H1 (cell line): ENCODE measurements around the gene RHBG. TPM values are rescaled to one million over a fixed set of nuclear protein-coding genes. Genes with fewer than 3 reads are reported as not detected.

Experiments used
- CTCF ChIA-PET: fragments of 300-600 bp; sonication (Branson Sonifier 250); formaldehyde crosslinking; loops from one replicate; lab custom pipeline; 2021; ENCODE audit not compliant: partially characterized antibody; lab: Charles Lee
- POLR2A ChIA-PET: fragments of 300-600 bp; sonication (Branson Sonifier 250); formaldehyde crosslinking; loops from one replicate; lab custom pipeline; 2021; ENCODE audit warnings: inconsistent platforms; ENCODE audit not compliant: partially characterized antibody; lab: Charles Lee
- DNase-seq, 2 experiments: peaks; one replicate each; pipeline versions ENCODE4 v3.0.0 to v3.0.0-alpha.2; 2010 to 2022; ENCODE audit warnings: low spot score in 2 of 2, low read depth in 1 of 2, mixed read lengths in 1 of 2
- FAIRE-seq: peaks from 2 replicates; lab custom pipeline; 2011; peaks lifted over from hg19 to GRCh38; lab: Jason Lieb, UNC
- H2AFZ ChIP-seq: 2 replicates; pipeline ENCODE4 v1.8.1; 2012; ENCODE audit warnings: low read length, inconsistent platforms
- H2AK5ac ChIP-seq: 2 replicates; pipeline ENCODE4 v1.6.1; 2013; ENCODE audit warnings: low read depth, low read length
- H2BK120ac ChIP-seq: replicated peaks from 2 replicates; pipeline ENCODE3; 2013; ENCODE audit warnings: low read depth, low read length, inconsistent platforms
- H2BK12ac ChIP-seq: 2 replicates; pipeline ENCODE4 v1.6.1; 2013; ENCODE audit warnings: low read depth, low read length
- H2BK15ac ChIP-seq: 2 replicates; pipeline ENCODE4 v1.6.1; 2013; ENCODE audit warnings: low read length
- H2BK20ac ChIP-seq: 2 replicates; pipeline ENCODE4 v1.6.1; 2013; ENCODE audit warnings: low read length
- H2BK5ac ChIP-seq: 2 replicates; pipeline ENCODE4 v1.6.1; 2013; ENCODE audit warnings: low read depth, low read length
- H3K14ac ChIP-seq: 2 replicates; pipeline ENCODE4 v1.6.1; 2013; ENCODE audit warnings: inconsistent platforms; ENCODE audit not compliant: insufficient read length
- H3K18ac ChIP-seq: 2 replicates; pipeline ENCODE4 v1.6.1; 2013; ENCODE audit warnings: low read length; ENCODE audit errors: extremely low read depth
- H3K23ac ChIP-seq: 2 replicates; pipeline ENCODE4 v1.6.1; 2013; ENCODE audit warnings: inconsistent platforms; ENCODE audit not compliant: insufficient read length
- H3K23me2 ChIP-seq: 2 replicates; pipeline ENCODE4 v1.6.1; 2013; ENCODE audit warnings: low read depth, low read length
- H3K27ac ChIP-seq: 2 replicates; pipeline ENCODE4 v1.6.1; 2011; ENCODE audit warnings: low read depth, low read length, inconsistent platforms
- H3K27me3 ChIP-seq, 4 experiments: replicated peaks in 1 of 4; 1 replicate in 1 of 4; 2 replicates in 3 of 4; pipeline versions ENCODE4 v1.6.1 to v1.8.1; 2011 to 2013; ENCODE audit warnings: low read length in 3 of 4, mild to moderate bottlenecking in 3 of 4, inconsistent platforms in 2 of 4, mixed read lengths in 2 of 4, moderate library complexity in 1 of 4; ENCODE audit not compliant: control insufficient read depth in 3 of 4, insufficient read depth in 3 of 4; ENCODE audit errors: extremely low read depth in 1 of 4
- H3K36me3 ChIP-seq, 4 experiments: 2 replicates each; pipeline versions ENCODE4 v1.6.1 to v1.8.1; 2011 to 2013; ENCODE audit warnings: mild to moderate bottlenecking in 4 of 4, low read length in 3 of 4, moderate library complexity in 2 of 4, control low read depth in 1 of 4, inconsistent platforms in 1 of 4; ENCODE audit not compliant: insufficient read depth in 4 of 4, control insufficient read depth in 2 of 4
- H3K4ac ChIP-seq: replicated peaks from 2 replicates; pipeline ENCODE3; 2013; ENCODE audit warnings: low read length, low read depth, mixed read lengths, inconsistent platforms; ENCODE audit not compliant: insufficient read length
- H3K4me1 ChIP-seq, 4 experiments: replicated peaks in 1 of 4; 1 replicate in 1 of 4; 2 replicates in 3 of 4; pipeline versions ENCODE4 v1.6.1 to v1.8.1; 2011 to 2013; ENCODE audit warnings: low read length in 3 of 4, inconsistent platforms in 2 of 4, mixed read lengths in 1 of 4; ENCODE audit not compliant: insufficient read depth in 4 of 4, control insufficient read depth in 3 of 4
- H3K4me2 ChIP-seq, 2 experiments: 2 replicates each; pipeline versions ENCODE4 v1.6.1 to v1.8.1; 2011 to 2013; ENCODE audit warnings: low read depth in 2 of 2, low read length in 2 of 2, control low read depth in 1 of 2, inconsistent platforms in 1 of 2, mild to moderate bottlenecking in 1 of 2; ENCODE audit not compliant: insufficient read depth in 1 of 2
- H3K4me3 ChIP-seq, 4 experiments: fragments of 200-600, 300-600 bp in 1 of 4; sonication (generic), shearing (Covaris generic), sonication (Bioruptor Twin) in 1 of 4; 2 replicates each; pipeline versions ENCODE4 v1.5.1 to v1.8.1; 2011 to 2016; ENCODE audit warnings: low read length in 4 of 4, low read depth in 3 of 4, control low read depth in 2 of 4, inconsistent platforms in 2 of 4, mild to moderate bottlenecking in 2 of 4, mixed read lengths in 1 of 4, moderate library complexity in 1 of 4; ENCODE audit not compliant: insufficient read depth in 2 of 4; ENCODE audit errors: extremely low read depth in 1 of 4
- H3K56ac ChIP-seq: replicated peaks from 2 replicates; pipeline ENCODE3; 2013; ENCODE audit warnings: low read depth, mild to moderate bottlenecking, mixed read lengths, low read length, inconsistent platforms; ENCODE audit not compliant: insufficient read length
- H3K79me1 ChIP-seq: 2 replicates; pipeline ENCODE4 v1.6.1; 2013; ENCODE audit warnings: low read depth, low read length, control low read depth
- H3K79me2 ChIP-seq, 2 experiments: 2 replicates each; pipeline versions ENCODE4 v1.6.1 to v1.8.1; 2012 to 2013; ENCODE audit warnings: low read length in 2 of 2, mild to moderate bottlenecking in 2 of 2, inconsistent platforms in 1 of 2; ENCODE audit not compliant: insufficient read depth in 2 of 2, control insufficient read depth in 1 of 2
- H3K9ac ChIP-seq, 4 experiments: replicated peaks in 1 of 4; 1 replicate in 1 of 4; 2 replicates in 3 of 4; pipeline versions ENCODE4 v1.6.1 to v1.8.1; 2011 to 2013; ENCODE audit warnings: low read depth in 3 of 4, low read length in 3 of 4, control low read depth in 2 of 4, mild to moderate bottlenecking in 2 of 4, moderate library complexity in 2 of 4, inconsistent platforms in 1 of 4; ENCODE audit errors: extremely low read depth in 1 of 4
- H3K9me3 ChIP-seq, 2 experiments: 2 replicates each; pipeline versions ENCODE4 v1.6.1 to v1.8.1; 2012 to 2013; ENCODE audit warnings: mild to moderate bottlenecking in 2 of 2, moderate library complexity in 2 of 2, control low read depth in 1 of 2, inconsistent platforms in 1 of 2, low read depth in 1 of 2, low read length in 1 of 2, mixed read lengths in 1 of 2; ENCODE audit not compliant: insufficient read depth in 2 of 2
- H4K20me1 ChIP-seq, 2 experiments: replicated peaks in 1 of 2; 2 replicates each; pipeline versions ENCODE3 to v1.8.1; 2011 to 2013; ENCODE audit warnings: inconsistent platforms in 2 of 2, low read length in 2 of 2, mild to moderate bottlenecking in 1 of 2; ENCODE audit not compliant: insufficient read depth in 2 of 2, control insufficient read depth in 1 of 2
- H4K5ac ChIP-seq: 2 replicates; pipeline ENCODE4 v1.6.1; 2013; ENCODE audit warnings: low read length, low read depth, mixed read lengths, inconsistent platforms; ENCODE audit not compliant: insufficient read length
- H4K8ac ChIP-seq: 2 replicates; pipeline ENCODE4 v1.8.0; 2013; ENCODE audit warnings: mild to moderate bottlenecking, moderate library complexity, low read length, inconsistent platforms; ENCODE audit not compliant: insufficient read depth; ENCODE audit errors: extremely low read depth
- H4K91ac ChIP-seq: replicated peaks from 2 replicates; pipeline ENCODE3; 2013; ENCODE audit warnings: low read length, mixed read lengths, inconsistent platforms; ENCODE audit not compliant: insufficient read length
- CEBPB ChIP-seq: IDR thresholded peaks from 2 replicates; pipeline ENCODE4 v1.6.1; 2012; ENCODE audit warnings: low read depth, low read length
- E2F6 ChIP-seq: IDR thresholded peaks from 2 replicates; pipeline ENCODE4 v1.6.1; 2012; ENCODE audit warnings: inconsistent platforms
- FOSL1 ChIP-seq: IDR thresholded peaks from 2 replicates; pipeline ENCODE4 v1.6.1; 2011; ENCODE audit warnings: mild to moderate bottlenecking, low read depth, low read length, moderate library complexity; ENCODE audit not compliant: insufficient read depth
- GTF2F1 ChIP-seq: IDR thresholded peaks from 2 replicates; pipeline ENCODE4 v1.6.1; 2012; ENCODE audit warnings: low read depth, low read length, improper control_type of control experiment, borderline replicate concordance
- KDM4A ChIP-seq: IDR thresholded peaks from one replicate; pipeline ENCODE4 v1.7.1; 2012; ENCODE audit warnings: low read depth, mild to moderate bottlenecking, moderate library complexity, low read length, inconsistent platforms; ENCODE audit not compliant: severe bottlenecking
- NRF1 ChIP-seq: IDR thresholded peaks from 2 replicates; pipeline ENCODE4 v1.6.1; 2011; ENCODE audit warnings: mild to moderate bottlenecking, low read depth, low read length, improper control_type of control experiment
- POU5F1 ChIP-seq: IDR thresholded peaks from 2 replicates; pipeline ENCODE4 v1.6.1; 2011; ENCODE audit warnings: low read depth, mild to moderate bottlenecking, low read length, moderate library complexity
- SP2 ChIP-seq: IDR thresholded peaks from 2 replicates; pipeline ENCODE4 v1.6.1; 2012; ENCODE audit warnings: mild to moderate bottlenecking, low read length, inconsistent platforms
- USF2 ChIP-seq: IDR thresholded peaks from 2 replicates; pipeline ENCODE4 v1.6.1; 2011; ENCODE audit warnings: low read length, improper control_type of control experiment
- WGBS, 2 experiments: shearing (Covaris generic) in 1 of 2; methylation state at CpG; one replicate each; pipeline versions ENCODE4 v1.1.6 to v1.1.7; 2013 to 2015; ENCODE audit warnings: low lambda C conversion rate in 2 of 2, mixed read lengths in 2 of 2, inconsistent platforms in 1 of 2, low coverage in 1 of 2, missing lambda C conversion rate in 1 of 2; ENCODE audit not compliant: insufficient replicate concordance in 2 of 2, insufficient coverage in 1 of 2, insufficient read length in 1 of 2; ENCODE audit errors: extremely low coverage in 1 of 2, missing lambda C conversion rate in 1 of 2; 5-methylcytosine and 5-hydroxymethylcytosine counted together
- polyA plus RNA-seq, 7 experiments: library from polyadenylated mRNA; depleted of rRNA in 3 of 7; stranded (reverse) in 5 of 7; unstranded in 2 of 7; fragments of >200 nt in 5 of 7; fragments of 200-250 nt in 2 of 7; gene quantifications; 1 replicate in 5 of 7; 2 replicates in 1 of 7; 4 replicates in 1 of 7; pipeline versions ENCODE4 v1.2.1 to v1.2.3, GENCODE V29; 2011 to 2013; ENCODE audit warnings: missing spikeins in 2 of 7, mixed read lengths in 2 of 7
- total RNA-seq: library from RNA; stranded (reverse); fragmentation: NEBNext Ultra II Directional; extraction: Animal tissue kit (Norgen Biotek cat#: 25700); gene quantifications from 2 replicates; pipeline ENCODE4 v1.2.1, GENCODE V29; 2021

RHBG gene
- total and polyA plus RNA-seq, 2 of the 8 experiments (the other 6 are each of a cell fraction or from before 2014, with no cell fraction given), result 2.6 to 2.7 TPM

GRCh38 chr1:156388174-156389137, 19.4 kb downstream of the RHBG start:
- peak overlapping the region; percentile 27 for H3K56ac ChIP-seq
- DNase-seq, result peak in 1 of 2 experiments; percentile 74
- H4K20me1 ChIP-seq, result no peaks in the 10 kb centered on the region
- H4K5ac ChIP-seq, result no peak overlapping the region
- H4K91ac ChIP-seq, result peak overlapping the region; percentile 93
- WGBS, 2 experiments, result 13% methylated on average over 45 of the region's 73 CpGs; no CpG with 5 or more reads in 1 of the 2 experiments
- H2AFZ ChIP-seq, result peak overlapping the region; percentile 87; the same call in 1 of the 2 replicates
- CTCF ChIA-PET, result interaction anchor here (0.6 to 26.1 kb wide), 9 partner anchors 9 to 78 kb away, joined by 3 to 574 read pairs (median 156); partner anchors contain the start of gene RHBG
- peak overlapping the region; percentile 57 to 85 for H3K4me2 ChIP-seq
- H3K9ac ChIP-seq, result peak overlapping the region in 1 of 4 experiments; percentile 8; a peak in 2 of 7 replicates
- H2BK120ac ChIP-seq, result peak overlapping the region; percentile 70
- peak overlapping the region; percentile 76; the same call in 1 of the 2 replicates for H2BK20ac ChIP-seq
- peaks cover 10 to 46% (median 33%) of the 10 kb centered on the region in 4 experiments for H3K4me1 ChIP-seq
- POLR2A ChIA-PET, result interaction anchor here (0.8 to 7.3 kb wide), 13 partner anchors 12 to 62 kb away, joined by 3 to 26 read pairs (median 5); no protein-coding TSS in a partner anchor
- H2BK12ac ChIP-seq, result peak overlapping the region; percentile 87; the same call in 1 of the 2 replicates
- no peak overlapping the region for H2BK5ac ChIP-seq
- no peaks in the 10 kb centered on the region for H3K9me3 ChIP-seq
- no peak for FAIRE-seq
- peaks cover 14 to 64% (median 56%) of the 10 kb centered on the region in 4 experiments for H3K27me3 ChIP-seq
- H3K79me1 ChIP-seq, result no peaks in the 10 kb centered on the region
- no peaks in the 10 kb centered on the region for H3K79me2 ChIP-seq
- no peak overlapping the region for H2AK5ac ChIP-seq
- H3K27ac ChIP-seq, result no peak overlapping the region
- no peak overlapping the region for H3K14ac ChIP-seq
- no peak overlapping the region for H3K23ac ChIP-seq
- no peaks in the 10 kb centered on the region for H3K36me3 ChIP-seq
- peaks cover 4% of the 10 kb centered on the region; the same call in 1 of the 2 replicates for H3K23me2 ChIP-seq
- H4K8ac ChIP-seq, result peak overlapping the region; percentile 53
- peak overlapping the region; percentile 23 to 59 (median 32) for H3K4me3 ChIP-seq
- H3K18ac ChIP-seq, result peak overlapping the region; percentile 85
- H2BK15ac ChIP-seq, result peak overlapping the region; percentile 61; the same call in 1 of the 2 replicates
- H3K4ac ChIP-seq, result no peak overlapping the region
- no peak for TF ChIP-seq SP2
- no peak for TF ChIP-seq CEBPB
- no peak for TF ChIP-seq USF2
- TF ChIP-seq E2F6, result no peak
- no peak for TF ChIP-seq NRF1
- no peak for TF ChIP-seq FOSL1
- TF ChIP-seq POU5F1, result no peak
- peak; percentile 46 for TF ChIP-seq KDM4A
- no peak for TF ChIP-seq GTF2F1
